Activated CD8-positive, alpha-beta memory T cell treated with anti-CD3 and anti-CD28 coated beads, Interleukin-2, amount 50 U/mL, for 4 hours (primary cell): ENCODE results near the gene CNTNAP2.

Experiments used
- DNase-seq: peaks from one replicate; pipeline ENCODE4 v3.0.0-alpha.2; 2020

The CNTNAP2 gene

GRCh38 chr7:146635205-146636032, 518.8 kb downstream of the CNTNAP2 start:
- DNase-seq, result no peak

DNA sequence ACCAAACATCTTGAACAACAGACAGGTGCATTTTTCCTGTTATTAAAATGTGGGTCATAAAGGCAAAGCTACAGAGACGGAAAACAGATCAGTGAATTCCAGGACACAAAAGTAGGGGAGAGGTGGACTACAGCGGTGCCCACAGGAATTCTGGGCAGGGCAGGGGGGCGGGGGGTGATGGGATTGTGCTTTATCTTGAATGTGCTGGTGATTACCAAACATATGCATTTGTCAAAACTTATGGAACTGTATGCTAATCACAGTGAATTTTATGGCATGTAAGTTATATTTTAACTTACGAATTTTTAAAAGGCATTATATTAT, 519.4 kb downstream of the CNTNAP2 start:
- no peak for DNase-seq

GRCh38 chr7:146636581-146636980, 520.0 kb downstream of the CNTNAP2 start:
- no peak for DNase-seq

- no peak for DNase-seq
Measured at GRCh38 chr7:146639291-146639690, 522.7 kb downstream of the CNTNAP2 start.

- no peak for DNase-seq
Measured at GRCh38 chr7:146641491-146641890, 524.9 kb downstream of the CNTNAP2 start.

DNA sequence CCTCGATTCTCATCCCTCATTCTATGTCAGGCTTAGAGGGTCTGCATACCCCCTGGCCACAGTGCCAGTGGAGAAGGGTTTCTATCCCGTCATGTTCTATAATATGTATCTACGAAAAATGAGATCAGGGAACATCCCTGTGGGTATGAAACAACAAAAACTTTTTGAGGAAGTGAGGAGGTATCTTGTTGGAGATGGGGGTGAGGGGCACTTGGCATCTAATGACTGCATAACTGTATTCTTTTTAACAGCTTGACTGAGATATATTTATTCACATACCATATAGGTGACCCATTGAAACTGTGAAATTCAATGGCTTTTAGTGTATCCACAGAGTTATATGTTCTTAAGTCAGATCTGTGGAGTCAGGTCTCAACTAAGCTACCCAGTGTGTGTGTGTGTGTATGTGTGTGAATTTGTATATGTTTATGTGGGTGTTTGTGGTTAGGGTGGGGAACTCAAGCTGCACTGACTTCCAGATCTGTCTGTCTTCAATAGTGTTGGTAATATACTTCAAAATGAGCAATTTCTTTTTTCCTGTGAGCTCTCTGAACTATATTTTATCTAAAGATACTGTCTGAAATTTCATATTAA, 528.9 kb downstream of the CNTNAP2 start:
- no peak for DNase-seq

- DNase-seq, result no peak
Measured at GRCh38 chr7:146647445-146647844, 530.8 kb downstream of the CNTNAP2 start.

DNA sequence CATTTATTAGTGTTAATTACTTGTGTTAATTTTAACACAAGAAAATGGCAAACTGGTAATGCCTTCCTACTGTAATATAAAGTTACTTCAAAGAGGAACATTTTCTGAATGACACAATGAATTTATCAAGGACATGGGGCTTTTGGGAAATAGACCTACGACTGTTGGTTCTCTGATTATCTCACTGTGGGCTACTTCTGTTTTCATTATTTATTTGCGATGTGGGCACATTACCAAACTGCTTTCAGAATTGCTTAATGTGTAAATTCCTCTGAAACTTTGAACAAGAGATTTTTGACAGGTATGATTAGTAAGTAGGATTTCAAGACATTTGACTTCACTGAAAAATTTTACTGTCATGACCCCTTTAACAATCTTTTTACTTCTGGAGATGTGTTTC, 535.6 kb downstream of the CNTNAP2 start:
- no peak for DNase-seq

- no peak for DNase-seq
Measured at GRCh38 chr7:146654048-146654447, 537.4 kb downstream of the CNTNAP2 start.

GRCh38 chr7:146655928-146656797, 539.6 kb downstream of the CNTNAP2 start:
- DNase-seq, result no peak

GRCh38 chr7:146656988-146657387, 540.4 kb downstream of the CNTNAP2 start:
- no peak for DNase-seq

DNA sequence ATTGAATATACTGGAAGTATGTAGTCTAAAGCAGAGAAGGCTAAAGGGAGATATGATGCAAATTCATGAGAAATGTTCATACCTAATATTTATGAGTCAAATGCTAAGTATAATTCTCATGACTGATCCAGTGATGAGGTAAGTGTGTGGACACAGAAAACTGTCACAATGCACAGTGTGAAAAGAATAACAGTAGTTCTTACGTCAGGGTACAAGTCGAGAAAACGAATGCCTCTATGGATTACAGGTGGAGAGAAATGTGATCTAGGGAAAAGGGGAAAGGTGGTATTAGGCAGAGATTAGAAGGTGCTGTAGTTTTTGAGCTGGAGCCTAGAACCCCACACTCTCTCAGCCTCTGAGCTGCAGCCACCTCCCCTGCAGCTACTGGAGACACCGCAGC, 542.0 kb downstream of the CNTNAP2 start:
- DNase-seq, result no peak

- no peak for DNase-seq
Measured at GRCh38 chr7:146659732-146660131, 543.1 kb downstream of the CNTNAP2 start.

GRCh38 chr7:146660839-146661238, 544.2 kb downstream of the CNTNAP2 start:
- no peak for DNase-seq

GRCh38 chr7:146661435-146661834, 544.8 kb downstream of the CNTNAP2 start:
- no peak for DNase-seq

GRCh38 chr7:146661929-146662328, 545.3 kb downstream of the CNTNAP2 start:
- DNase-seq, result no peak

DNA sequence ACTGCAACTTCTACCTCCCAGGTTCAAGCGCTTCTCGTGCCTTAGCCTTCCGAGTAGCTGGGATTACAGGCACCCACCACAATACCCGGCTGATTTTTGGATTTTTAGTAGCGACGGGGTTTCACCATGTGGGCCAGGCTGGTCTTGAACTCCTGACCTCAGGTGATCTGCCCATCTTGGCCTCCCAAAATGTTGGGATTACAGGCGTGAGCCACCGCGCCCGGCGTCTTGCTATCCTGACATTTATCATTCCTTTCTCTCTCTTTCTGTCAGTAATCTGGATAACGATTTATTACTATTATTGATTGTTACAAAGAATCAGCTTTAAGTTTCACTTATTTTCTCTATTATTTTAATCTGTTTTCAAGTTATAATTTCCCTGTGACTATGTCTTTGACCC, 548.4 kb downstream of the CNTNAP2 start:
- no peak for DNase-seq

- no peak for DNase-seq
Measured at GRCh38 chr7:146670532-146670931, 553.9 kb downstream of the CNTNAP2 start.

DNA sequence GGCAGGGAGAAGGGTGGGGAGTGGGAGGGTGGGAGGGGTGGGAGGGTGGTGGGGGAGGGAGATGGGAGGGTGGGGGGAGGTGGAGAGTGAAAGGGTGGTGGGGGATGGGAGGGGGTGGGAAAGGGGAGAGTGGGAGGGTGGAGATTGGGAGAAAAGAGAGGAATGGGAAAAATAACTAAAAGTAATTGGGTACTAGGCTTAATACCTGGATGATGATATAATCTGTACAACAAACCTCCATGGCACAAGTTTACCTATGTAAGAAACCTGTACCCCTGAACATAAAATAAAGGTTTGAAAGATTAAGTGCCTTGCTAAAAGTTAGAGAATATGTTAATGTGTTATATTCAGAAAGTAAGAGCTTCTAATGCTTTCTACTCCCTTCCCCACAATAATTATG, 564.9 kb downstream of the CNTNAP2 start:
- DNase-seq, result no peak

DNA sequence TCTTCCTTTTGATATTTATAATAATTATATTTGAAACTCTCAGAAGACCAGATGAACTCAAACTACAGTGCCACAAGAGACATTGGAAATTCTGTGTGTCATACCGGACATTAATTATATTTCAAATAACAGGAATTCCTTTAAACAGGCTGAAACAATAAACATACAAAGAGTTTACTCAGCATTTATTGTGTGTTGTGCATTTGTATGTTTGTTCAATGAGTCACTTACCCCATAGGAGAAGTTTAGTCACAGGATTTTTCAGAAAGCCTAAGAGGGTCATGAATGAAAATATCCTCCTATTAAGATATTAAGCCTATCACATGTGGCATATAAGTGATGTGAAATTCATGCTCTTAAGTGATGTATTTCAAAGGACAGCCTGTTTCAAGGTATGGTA, 566.8 kb downstream of the CNTNAP2 start:
- no peak for DNase-seq

GRCh38 chr7:146690987-146691386, 574.4 kb downstream of the CNTNAP2 start:
- DNase-seq, result no peak

DNA sequence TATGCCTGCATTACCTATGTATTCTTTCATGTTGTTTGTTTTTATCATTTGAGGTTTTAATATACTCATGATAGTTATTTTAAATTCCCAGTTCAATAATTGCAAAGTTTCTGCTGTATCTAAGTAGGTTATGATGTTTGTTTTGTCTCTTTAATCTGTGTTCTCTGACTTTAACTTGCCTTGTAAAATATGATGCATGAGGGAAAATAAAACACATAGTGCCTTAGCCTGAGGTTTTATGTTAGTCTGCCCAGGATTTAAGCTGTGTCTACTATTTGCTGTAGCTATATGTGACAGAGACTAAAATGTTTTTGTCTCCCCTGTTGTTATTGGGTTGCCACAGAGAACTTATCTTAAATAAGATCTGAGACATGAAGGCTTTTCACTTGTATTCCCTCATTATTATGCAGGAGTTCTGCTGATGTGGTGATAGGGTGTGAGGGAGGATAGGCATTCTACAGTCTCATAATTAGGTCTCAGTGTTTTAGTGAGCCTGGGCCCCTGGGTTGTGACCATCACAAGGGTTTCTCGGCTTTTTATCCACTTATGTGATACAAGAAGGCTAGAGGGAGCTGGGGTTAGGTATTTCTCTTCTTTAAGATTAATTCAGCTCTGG, 582.5 kb downstream of the CNTNAP2 start:
- no peak for DNase-seq

- DNase-seq, result no peak
Measured at GRCh38 chr7:146700015-146700560, 583.5 kb downstream of the CNTNAP2 start.
